Calu3 (cell line): ENCODE data around the gene C1orf53. TPM values are rescaled to one million over a fixed set of nuclear protein-coding genes. Genes with fewer than 3 reads are reported as not detected.
"Not testable (repeated sequence)": the region's sequence is repeated elsewhere in the genome, so short reads cannot be mapped to it uniquely, and the experiment has no call there.

Experiments used
- BruUV-seq: library from RNA; stranded (reverse); fragments of 400-500 nt; replicated peaks from 2 replicates; lab custom pipeline; 2021; lab: Mats Ljungman, UMichigan
- CTCF ChIA-PET: fragments of 300-600 bp; sonication (Branson Sonifier 250); formaldehyde crosslinking; loops from one replicate; lab custom pipeline; 2022; ENCODE audit warnings: antibody characterized with exemption; lab: Charles Lee
- DNase-seq: peaks from one replicate; pipeline ENCODE4 v3.0.0; 2022
- H3K27ac Mint-ChIP-seq: one replicate; pipeline ENCODE4 v1.8.0; 2022; ENCODE audit warnings: mixed read lengths; ENCODE audit not compliant: unreplicated experiment
- H3K27me3 Mint-ChIP-seq: one replicate; pipeline ENCODE4 v1.8.0; 2022; ENCODE audit warnings: mixed read lengths; ENCODE audit not compliant: unreplicated experiment
- H3K36me3 Mint-ChIP-seq: one replicate; pipeline ENCODE4 v1.8.0; 2022; ENCODE audit warnings: mild to moderate bottlenecking, moderate library complexity, mixed read lengths; ENCODE audit not compliant: insufficient read depth, unreplicated experiment
- H3K4me1 Mint-ChIP-seq: one replicate; pipeline ENCODE4 v1.8.0; 2022; ENCODE audit warnings: mild to moderate bottlenecking, low read depth, mixed read lengths; ENCODE audit not compliant: unreplicated experiment
- H3K4me3 Mint-ChIP-seq: one replicate; pipeline ENCODE4 v1.8.0; 2022; ENCODE audit warnings: mild to moderate bottlenecking, low read depth, moderate library complexity, mixed read lengths; ENCODE audit not compliant: unreplicated experiment
- H3K9me3 Mint-ChIP-seq: one replicate; pipeline ENCODE4 v1.8.0; 2022; ENCODE audit warnings: low read depth, mixed read lengths; ENCODE audit not compliant: unreplicated experiment
- CTCF ChIP-seq: fragments of 200-600 bp; IDR thresholded peaks from one replicate; pipeline ENCODE4 v1.8.0; 2022; ENCODE audit warnings: antibody characterized with exemption; ENCODE audit not compliant: unreplicated experiment
- intact Hi-C: fragments of 100-400 bp; cut with micrococcal nuclease; formaldehyde crosslinking; loops from one replicate; pipeline ENCODE4 v1.10.0; 2022; ENCODE audit not compliant: unreplicated experiment
- total RNA-seq: library from RNA; stranded (reverse); gene quantifications from 2 replicates; pipeline ENCODE4 v1.2.3, GENCODE V29; 2022

C1orf53 gene
- total RNA-seq, 1 experiment from 2014 or later: 11.2 TPM

GRCh38 chr1:197933647-197934046 lies 31.2 kb downstream of the C1orf53 start:
- H3K9me3 Mint-ChIP-seq: no peaks in the 10 kb centered on the region
- peaks cover 12% of the 10 kb centered on the region for H3K4me1 Mint-ChIP-seq
- TF ChIP-seq CTCF: no peak
- intact Hi-C loops: no loop called here
- H3K27me3 Mint-ChIP-seq: no peaks in the 10 kb centered on the region
- no peak for DNase-seq
- no peak overlapping the region for H3K4me3 Mint-ChIP-seq
- no TSS peak for BruUV-seq
- CTCF ChIA-PET: no interaction called here
- no peak overlapping the region for H3K27ac Mint-ChIP-seq
- H3K36me3 Mint-ChIP-seq: peaks cover 5% of the 10 kb centered on the region

GRCh38 chr1:197937381-197937780 lies 35.0 kb downstream of the C1orf53 start:
- BruUV-seq: no TSS peak
- Mint-ChIP-seq H3K27me3 (no peaks in the 10 kb centered on the region), H3K4me1 (peaks cover 17% of the 10 kb centered on the region), H3K4me3 (no peak overlapping the region), H3K36me3 (no peaks in the 10 kb centered on the region), H3K27ac (no peak overlapping the region), H3K9me3 (no peaks in the 10 kb centered on the region)
- CTCF ChIA-PET: no interaction called here
- DNase-seq: no peak
- intact Hi-C loops: no loop called here
- TF ChIP-seq CTCF: no peak

- CTCF ChIA-PET: no interaction called here
- BruUV-seq: no TSS peak
- Mint-ChIP-seq H3K9me3 (no peaks in the 10 kb centered on the region), H3K27me3 (no peaks in the 10 kb centered on the region), H3K4me3 (no peak overlapping the region), H3K4me1 (peaks cover 17% of the 10 kb centered on the region), H3K27ac (no peak overlapping the region), H3K36me3 (no peaks in the 10 kb centered on the region)
- intact Hi-C loops: no loop called here
- no peak for DNase-seq
- no peak for TF ChIP-seq CTCF
Observed at GRCh38 chr1:197937892-197938291, 35.5 kb downstream of the C1orf53 start.

- not testable (repeated sequence) for H3K4me1 Mint-ChIP-seq
Observed at GRCh38 chr1:197939159-197939980, 36.9 kb downstream of the C1orf53 start.

GRCh38 chr1:197942042-197942441 lies 39.6 kb downstream of the C1orf53 start:
- BruUV-seq: no TSS peak
- Mint-ChIP-seq H3K4me1 (peaks cover 8% of the 10 kb centered on the region), H3K9me3 (no peaks in the 10 kb centered on the region), H3K36me3 (no peaks in the 10 kb centered on the region), H3K27me3 (no peaks in the 10 kb centered on the region), H3K4me3 (no peak overlapping the region), H3K27ac (no peak overlapping the region)
- CTCF ChIA-PET: no interaction called here
- intact Hi-C loops: no loop called here
- no peak for TF ChIP-seq CTCF
- no peak for DNase-seq

More at GRCh38 chr1:197939159-197939980, 36.9 kb downstream of the C1orf53 start:
- peak overlapping the region; percentile 72 for H3K27ac Mint-ChIP-seq
- H3K9me3 Mint-ChIP-seq, H3K36me3 Mint-ChIP-seq, H3K4me3 Mint-ChIP-seq, BruUV-seq, intact Hi-C loops, H3K27me3 Mint-ChIP-seq, DNase-seq: not testable (repeated sequence)
- CTCF ChIA-PET: interaction anchor here (0.6 kb wide), 1 partner anchor 36 kb away, joined by 4 read pairs; no protein-coding TSS in a partner anchor
